Measurements from ENCODE around the gene C10orf53.

Gene C10orf53

DNA sequence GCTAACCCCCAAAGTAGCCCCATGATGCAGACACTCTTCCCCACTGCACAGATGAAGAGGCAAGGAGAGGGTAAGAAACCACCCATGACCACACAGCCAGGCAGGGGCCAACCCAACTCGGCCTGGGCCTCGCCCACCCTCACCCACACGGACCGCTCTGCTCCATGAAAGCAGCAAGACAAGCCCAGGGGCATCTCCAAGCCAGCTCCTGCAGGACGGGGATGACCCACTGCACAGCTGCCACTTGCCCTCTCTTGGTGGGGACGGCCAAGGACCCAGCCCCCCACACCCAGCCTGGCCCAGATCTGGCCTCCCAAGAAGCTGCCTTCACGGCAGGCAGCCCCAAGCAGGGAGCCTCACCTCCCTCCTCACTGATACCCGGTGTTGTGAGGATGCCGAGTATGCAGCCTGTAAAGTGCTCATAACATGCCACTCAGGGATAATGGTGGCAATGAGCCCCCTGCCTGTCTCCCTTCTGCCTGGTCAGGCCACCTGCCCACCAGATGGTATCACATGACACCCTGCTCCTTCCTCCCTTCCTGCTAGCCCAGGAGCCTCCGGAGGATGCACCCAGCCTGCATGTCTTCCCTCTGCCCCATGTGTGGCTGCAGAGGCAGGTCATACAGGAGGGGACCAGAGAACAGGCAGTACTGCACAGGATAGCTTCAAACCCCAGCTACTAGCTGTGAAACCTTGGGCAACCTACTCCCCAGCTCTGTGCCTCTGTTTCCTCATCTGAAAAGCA is 59.3 kb downstream of the C10orf53 start:
- no peaks in the 10 kb centered on the region for H3K9me2 ChIP-seq (replicated peaks; ENCODE audit: low read depth, low read length)
- no peaks in the 10 kb centered on the region for H3K4me1 ChIP-seq (ENCODE audit: insufficient read depth, low read length, poor library complexity, severe bottlenecking)
- no peaks in the 10 kb centered on the region for H4K20me1 ChIP-seq (ENCODE audit: insufficient read depth, low read length, poor library complexity, severe bottlenecking)
- no peaks in the 10 kb centered on the region for H3K36me3 ChIP-seq (ENCODE audit: insufficient read depth, low read length)
- no peak overlapping the region for H2AFZ ChIP-seq (ENCODE audit: low read length)
- no peak overlapping the region for H3K4me3 ChIP-seq (ENCODE audit: low read length, poor library complexity, severe bottlenecking)
- no peaks in the 10 kb centered on the region for H3K9me3 ChIP-seq (ENCODE audit: insufficient read depth, low read depth, low read length)
- TF ChIP-seq, protein P1, sequence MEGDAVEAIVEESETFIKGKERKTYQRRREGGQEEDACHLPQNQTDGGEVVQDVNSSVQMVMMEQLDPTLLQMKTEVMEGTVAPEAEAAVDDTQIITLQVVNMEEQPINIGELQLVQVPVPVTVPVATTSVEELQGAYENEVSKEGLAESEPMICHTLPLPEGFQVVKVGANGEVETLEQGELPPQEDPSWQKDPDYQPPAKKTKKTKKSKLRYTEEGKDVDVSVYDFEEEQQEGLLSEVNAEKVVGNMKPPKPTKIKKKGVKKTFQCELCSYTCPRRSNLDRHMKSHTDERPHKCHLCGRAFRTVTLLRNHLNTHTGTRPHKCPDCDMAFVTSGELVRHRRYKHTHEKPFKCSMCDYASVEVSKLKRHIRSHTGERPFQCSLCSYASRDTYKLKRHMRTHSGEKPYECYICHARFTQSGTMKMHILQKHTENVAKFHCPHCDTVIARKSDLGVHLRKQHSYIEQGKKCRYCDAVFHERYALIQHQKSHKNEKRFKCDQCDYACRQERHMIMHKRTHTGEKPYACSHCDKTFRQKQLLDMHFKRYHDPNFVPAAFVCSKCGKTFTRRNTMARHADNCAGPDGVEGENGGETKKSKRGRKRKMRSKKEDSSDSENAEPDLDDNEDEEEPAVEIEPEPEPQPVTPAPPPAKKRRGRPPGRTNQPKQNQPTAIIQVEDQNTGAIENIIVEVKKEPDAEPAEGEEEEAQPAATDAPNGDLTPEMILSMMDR (conservative IDR thresholded peaks at IDR 0.05; ENCODE audit: low read length), result no peak
- no peak for TF ChIP-seq EZH2phosphoT487 (IDR thresholded peaks at IDR 0.05; ENCODE audit: borderline replicate concordance)
- no peak overlapping the region for H3K4me2 ChIP-seq (ENCODE audit: low read depth, low read length, poor library complexity, severe bottlenecking)
- no peaks in the 10 kb centered on the region for H3F3A ChIP-seq (ENCODE audit: low read depth)
- no peaks in the 10 kb centered on the region for H3K79me2 ChIP-seq (ENCODE audit: insufficient read depth, low read length)
- H3K9ac ChIP-seq (ENCODE audit: low read depth, low read length, poor library complexity, severe bottlenecking), result no peak overlapping the region
- H3K27me3 ChIP-seq (ENCODE audit: insufficient read depth, low read length, poor library complexity, severe bottlenecking), result no peaks in the 10 kb centered on the region

DNA sequence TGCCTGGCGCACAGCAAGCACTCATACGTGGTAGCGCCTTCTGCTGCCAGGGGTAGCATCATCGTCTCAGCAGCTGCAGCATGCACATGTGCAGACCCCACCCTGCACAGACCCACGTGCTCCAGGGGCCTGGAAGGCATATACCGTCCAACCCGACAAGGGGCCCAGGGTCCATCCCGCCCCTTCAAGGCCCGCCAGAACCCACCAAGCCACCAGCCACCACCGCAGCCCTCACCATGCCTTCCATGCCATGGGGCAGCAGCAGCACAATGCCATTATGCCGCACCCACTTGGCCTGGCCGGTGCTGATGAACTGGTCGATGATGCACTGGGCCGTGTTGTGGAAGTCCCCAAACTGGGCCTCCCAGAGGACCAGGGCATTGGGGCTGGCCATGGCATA is 60.0 kb downstream of the C10orf53 start:
- H3K9ac ChIP-seq (ENCODE audit: low read depth, low read length, poor library complexity, severe bottlenecking), result no peak overlapping the region
- H3F3A ChIP-seq (ENCODE audit: low read depth), result no peaks in the 10 kb centered on the region
- TF ChIP-seq EZH2phosphoT487 (IDR thresholded peaks at IDR 0.05; ENCODE audit: borderline replicate concordance), result no peak
- H3K9me3 ChIP-seq (ENCODE audit: insufficient read depth, low read depth, low read length), result no peaks in the 10 kb centered on the region
- no peaks in the 10 kb centered on the region for H3K27me3 ChIP-seq (ENCODE audit: insufficient read depth, low read length, poor library complexity, severe bottlenecking)
- H3K4me3 ChIP-seq (ENCODE audit: low read length, poor library complexity, severe bottlenecking), result no peak overlapping the region
- H3K4me2 ChIP-seq (ENCODE audit: low read depth, low read length, poor library complexity, severe bottlenecking), result no peak overlapping the region
- H3K79me2 ChIP-seq (ENCODE audit: insufficient read depth, low read length), result no peaks in the 10 kb centered on the region
- no peaks in the 10 kb centered on the region for H3K9me2 ChIP-seq (replicated peaks; ENCODE audit: low read depth, low read length)
- no peak overlapping the region for H2AFZ ChIP-seq (ENCODE audit: low read length)
- H3K36me3 ChIP-seq (ENCODE audit: insufficient read depth, low read length), result no peaks in the 10 kb centered on the region
- H3K4me1 ChIP-seq (ENCODE audit: insufficient read depth, low read length, poor library complexity, severe bottlenecking), result no peaks in the 10 kb centered on the region
- H4K20me1 ChIP-seq (ENCODE audit: insufficient read depth, low read length, poor library complexity, severe bottlenecking), result no peaks in the 10 kb centered on the region

DNA sequence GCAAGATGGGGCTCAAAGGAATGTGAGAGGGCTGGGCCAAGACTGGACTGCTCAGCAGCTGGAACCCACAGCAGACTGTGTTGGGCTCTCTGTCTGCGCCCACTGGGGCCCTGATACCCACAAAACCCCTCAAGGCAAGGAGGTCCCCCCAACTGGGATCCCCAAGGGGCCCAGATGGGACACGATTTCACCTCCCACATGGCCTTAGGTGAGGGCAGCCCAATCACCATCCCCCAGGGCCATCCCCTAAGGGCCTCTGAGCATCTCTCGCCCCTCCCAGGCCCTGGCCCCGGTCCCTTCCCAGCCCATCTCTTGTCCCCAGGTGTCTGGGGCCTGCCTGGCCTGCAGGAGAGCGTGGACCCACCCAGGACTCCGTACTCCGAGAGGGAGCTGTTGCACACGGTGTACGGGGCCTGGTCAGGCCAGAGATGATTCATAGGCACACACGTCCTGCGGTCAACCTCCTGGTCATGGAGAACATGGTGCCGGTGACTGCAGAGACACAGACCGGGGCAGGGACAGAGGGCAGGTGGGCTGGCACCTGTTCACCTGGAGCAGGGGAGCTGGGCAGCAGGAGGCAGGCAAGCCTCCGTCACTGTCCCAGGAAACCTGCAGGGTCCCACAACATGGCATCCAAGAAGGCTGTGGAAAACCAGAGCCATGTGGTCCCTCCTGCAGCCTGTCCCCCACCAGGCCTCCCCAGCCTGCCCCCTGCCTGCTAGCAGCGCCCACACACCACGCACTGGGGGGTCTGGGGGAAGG is 61.1 kb downstream of the C10orf53 start:
- TF ChIP-seq, protein P1 (conservative IDR thresholded peaks at IDR 0.05; ENCODE audit: low read length), result no peak
- no peak for TF ChIP-seq EZH2phosphoT487 (IDR thresholded peaks at IDR 0.05; ENCODE audit: borderline replicate concordance)
- H3K4me2 ChIP-seq (ENCODE audit: low read depth, low read length, poor library complexity, severe bottlenecking), result no peak overlapping the region
- no peaks in the 10 kb centered on the region for H3K4me1 ChIP-seq (ENCODE audit: insufficient read depth, low read length, poor library complexity, severe bottlenecking)
- no peaks in the 10 kb centered on the region for H3K9me3 ChIP-seq (ENCODE audit: insufficient read depth, low read depth, low read length)
- no peaks in the 10 kb centered on the region for H3K27me3 ChIP-seq (ENCODE audit: insufficient read depth, low read length, poor library complexity, severe bottlenecking)
- H3K9ac ChIP-seq (ENCODE audit: low read depth, low read length, poor library complexity, severe bottlenecking), result no peak overlapping the region
- no peak overlapping the region for H2AFZ ChIP-seq (ENCODE audit: low read length)
- no peaks in the 10 kb centered on the region for H3F3A ChIP-seq (ENCODE audit: low read depth)
- no peaks in the 10 kb centered on the region for H4K20me1 ChIP-seq (ENCODE audit: insufficient read depth, low read length, poor library complexity, severe bottlenecking)
- H3K36me3 ChIP-seq (ENCODE audit: insufficient read depth, low read length), result no peaks in the 10 kb centered on the region
- no peak overlapping the region for H3K4me3 ChIP-seq (ENCODE audit: low read length, poor library complexity, severe bottlenecking)
- no peaks in the 10 kb centered on the region for H3K79me2 ChIP-seq (ENCODE audit: insufficient read depth, low read length)
- no peaks in the 10 kb centered on the region for H3K9me2 ChIP-seq (replicated peaks; ENCODE audit: low read depth, low read length)
